GM21360 (cell line): ENCODE results near the gene GCLC.

Experiments used
- ATAC-seq: cut with Tn5 transposase; IDR thresholded peaks from one replicate; pipeline ENCODE4 v1.9.1; 2021; ENCODE audit warnings: mild to moderate bottlenecking, moderate library complexity; ENCODE audit not compliant: unreplicated experiment

The GCLC gene

GRCh38 chr6:53527249-53527765 is 17.6 kb downstream of the GCLC start:
- no peak for ATAC-seq

GRCh38 chr6:53526000-53526399 is 18.9 kb downstream of the GCLC start:
- ATAC-seq: no peak

- ATAC-seq: no peak
Observed at GRCh38 chr6:53524455-53524815, 20.5 kb downstream of the GCLC start.

- ATAC-seq: no peak
Observed at GRCh38 chr6:53523511-53524454, 21.1 kb downstream of the GCLC start.

GRCh38 chr6:53520320-53520928 is 24.5 kb downstream of the GCLC start:
- no peak for ATAC-seq

GRCh38 chr6:53518862-53519261 is 26.0 kb downstream of the GCLC start:
- ATAC-seq: no peak

GRCh38 chr6:53517021-53517420 is 27.9 kb downstream of the GCLC start:
- no peak for ATAC-seq

GRCh38 chr6:53514677-53515076 is 30.2 kb downstream of the GCLC start:
- ATAC-seq: no peak

GRCh38 chr6:53513519-53513966 is 31.4 kb downstream of the GCLC start:
- no peak for ATAC-seq

GRCh38 chr6:53513056-53513455 is 31.8 kb downstream of the GCLC start:
- ATAC-seq: no peak

GRCh38 chr6:53512626-53513025 is 32.3 kb downstream of the GCLC start:
- no peak for ATAC-seq

GRCh38 chr6:53510746-53511145 is 34.2 kb downstream of the GCLC start:
- ATAC-seq: no peak

- ATAC-seq: no peak
Observed at GRCh38 chr6:53506872-53507271, 38.0 kb downstream of the GCLC start.

- ATAC-seq: no peak
Observed at GRCh38 chr6:53504512-53504911, 40.4 kb downstream of the GCLC start.

GRCh38 chr6:53503060-53503459 is 41.8 kb downstream of the GCLC start:
- ATAC-seq: no peak

- no peak for ATAC-seq
Observed at GRCh38 chr6:53501432-53501831, 43.5 kb downstream of the GCLC start.

- no peak for ATAC-seq
Observed at GRCh38 chr6:53500095-53500494, 44.8 kb downstream of the GCLC start.

GRCh38 chr6:53499094-53499493 is 45.8 kb downstream of the GCLC start:
- ATAC-seq: no peak

GRCh38 chr6:53498649-53499048 is 46.3 kb downstream of the GCLC start:
- ATAC-seq: no peak

- ATAC-seq: no peak
Observed at GRCh38 chr6:53497905-53498304, 47.0 kb downstream of the GCLC start.

- no peak for ATAC-seq
Observed at GRCh38 chr6:53496797-53497375, 48.0 kb downstream of the GCLC start.
